Gastroesophageal sphincter (tissue), 4 donors: ENCODE results near the gene ELMO1. TPM values are rescaled to one million over a fixed set of nuclear protein-coding genes. Genes with fewer than 3 reads are reported as not detected.

Experiments used
- ATAC-seq: fragments of 150-250 bp; one replicate; pipeline ENCODE4 v1.9.1; 2016; ENCODE audit warnings: mild to moderate bottlenecking, moderate library complexity
- H3K27ac ChIP-seq, 4 donors: fragments of 200-600 bp; sonication (generic) in 3 of 4; 1 replicate in 3 of 4; 2 replicates in 1 of 4; pipeline ENCODE4 v1.5.1; 2016 to 2019
- H3K27me3 ChIP-seq: fragments of 200-600 bp; sonication (generic); one replicate; pipeline ENCODE4 v1.5.1; 2019
- H3K36me3 ChIP-seq, 2 donors: fragments of 200-600 bp; sonication (generic); one replicate each; pipeline ENCODE4 v1.5.1; 2019; ENCODE audit warnings: control low read depth in 1 of 2
- H3K4me1 ChIP-seq, 3 donors: fragments of 200-600 bp; sonication (generic); 1 replicate in 2 of 3; 2 replicates in 1 of 3; pipeline ENCODE4 v1.5.1; 2016 to 2019; ENCODE audit warnings: control low read depth in 2 of 3
- H3K4me3 ChIP-seq, 2 donors: fragments of 200-600 bp; sonication (generic); one replicate each; pipeline ENCODE4 v1.5.1; 2019; ENCODE audit warnings: mild to moderate bottlenecking in 1 of 2, moderate library complexity in 1 of 2
- H3K9me3 ChIP-seq, 3 donors: fragments of 200-600 bp; sonication (generic); one replicate each; pipeline ENCODE4 v1.5.1; 2017 to 2019; ENCODE audit warnings: control low read depth in 2 of 3
- CTCF ChIP-seq, 4 experiments: fragments of 200-600 bp in 2 of 4; fragments of 450-650 bp in 2 of 4; sonication (generic) in 1 of 4; IDR thresholded peaks; one replicate each; pipeline ENCODE4 v1.5.1; 2017 to 2019; ENCODE audit warnings: antibody characterized with exemption in 4 of 4, mild to moderate bottlenecking in 2 of 4, moderate library complexity in 2 of 4
- EP300 ChIP-seq: sonication (generic); formaldehyde crosslinking; IDR thresholded peaks from one replicate; pipeline ENCODE4 v1.6.1; 2017; ENCODE audit warnings: antibody characterized with exemption, mild to moderate bottlenecking
- POLR2A ChIP-seq, 2 donors: fragments of 450-650 bp; IDR thresholded peaks; one replicate each; pipeline ENCODE4 v1.6.1; 2017; ENCODE audit warnings: antibody characterized with exemption in 2 of 2, mild to moderate bottlenecking in 2 of 2, moderate library complexity in 1 of 2
- POLR2AphosphoS5 ChIP-seq: sonication (generic); formaldehyde crosslinking; IDR thresholded peaks from one replicate; pipeline ENCODE4 v1.6.1; 2017; ENCODE audit warnings: antibody characterized with exemption
- WGBS, 2 donors: methylation state at CpG; one replicate each; pipeline ENCODE4 v1.1.5; 2018; ENCODE audit warnings: low coverage in 1 of 2; 5-methylcytosine and 5-hydroxymethylcytosine counted together
- total RNA-seq, 4 donors: library from RNA; depleted of rRNA; stranded (reverse); fragments of >200 nt; gene quantifications; one replicate each; pipeline ENCODE4 v1.1.0, GENCODE V29; 2016

Gene ELMO1
- total RNA-seq, 4 donors from 2014 or later = 22.1 to 54.0 (median 42.7) TPM

DNA sequence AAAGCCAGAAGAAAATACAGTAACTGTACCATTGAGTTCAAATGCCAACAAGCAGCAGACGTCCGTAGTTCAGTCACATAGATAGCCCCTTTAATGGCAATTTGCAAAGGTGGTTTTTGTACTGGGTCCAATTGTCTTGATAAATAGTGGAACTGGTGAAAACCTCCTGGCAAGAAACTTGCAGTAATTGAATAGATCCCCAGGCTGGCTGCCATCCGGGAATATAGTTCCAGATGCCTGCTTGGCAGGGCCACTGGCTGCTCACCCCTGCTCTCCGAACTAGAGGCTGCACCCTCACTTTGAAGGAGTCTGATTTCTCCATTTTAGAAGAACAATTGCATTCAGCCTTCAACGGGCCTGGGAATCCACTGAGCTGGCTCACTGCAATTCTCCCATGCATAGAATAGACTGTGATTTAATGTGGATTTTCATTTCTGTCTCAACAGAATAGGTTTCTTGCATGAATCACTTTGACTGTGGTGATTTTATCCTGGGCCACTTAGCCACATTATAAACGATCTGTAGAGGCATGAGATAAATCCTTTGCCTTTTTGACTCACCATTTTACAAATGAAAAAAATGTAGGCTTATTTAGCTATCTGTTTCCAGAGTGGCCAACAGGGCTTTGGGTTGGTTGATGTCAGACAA is 35.9 kb upstream of the ELMO1 start:
- H3K9me3 ChIP-seq = no peaks in the 10 kb centered on the region
- H3K4me1 ChIP-seq = no peaks in the 10 kb centered on the region
- 60 to 72% methylated on average over 3 to 6 of the region's 6 CpGs for WGBS, 2 donors

DNA sequence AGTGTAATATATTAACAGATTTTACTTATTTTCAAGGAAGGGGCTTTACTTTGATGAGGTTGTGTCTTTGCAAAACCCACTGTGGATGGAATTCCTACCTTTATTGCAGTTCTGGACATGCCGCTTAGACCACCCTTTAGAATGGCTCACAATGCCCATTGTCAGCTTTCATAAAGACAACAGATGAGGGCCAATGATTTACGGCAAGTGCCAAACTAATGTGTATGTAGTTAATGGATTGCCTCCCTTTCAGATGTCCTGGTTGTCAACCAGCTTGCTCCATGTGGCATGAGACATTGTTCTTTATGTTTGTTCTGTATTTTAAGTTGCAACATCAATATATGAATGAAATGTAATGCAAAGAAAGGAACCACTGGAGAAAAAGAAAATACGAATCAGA is 35.0 kb upstream of the ELMO1 start:
- H3K4me1 ChIP-seq = no peaks in the 10 kb centered on the region
- TF ChIP-seq CTCF (IDR thresholded peaks at IDR 0.05) = no peak
- no peak for TF ChIP-seq POLR2AphosphoS5
- no peak for TF ChIP-seq POLR2A (IDR thresholded peaks at IDR 0.05)
- no peak for TF ChIP-seq EP300
- no peak overlapping the region for H3K27ac ChIP-seq
- 88 to 94% methylated on average over 2 to 3 of the region's 3 CpGs for WGBS, 2 donors
- H3K27me3 ChIP-seq = peaks cover 5% of the 10 kb centered on the region
- H3K9me3 ChIP-seq = no peaks in the 10 kb centered on the region
- H3K4me3 ChIP-seq = no peak overlapping the region
- no peak for ATAC-seq
- no peaks in the 10 kb centered on the region for H3K36me3 ChIP-seq

More for the DNA sequence above, 35.9 kb upstream of the ELMO1 start:
- Histone ChIP-seq H3K27me3 (peaks cover 5% of the 10 kb centered on the region), H3K27ac (no peak overlapping the region), H3K4me3 (no peak overlapping the region), H3K36me3 (no peaks in the 10 kb centered on the region)
- TF ChIP-seq POLR2AphosphoS5 = no peak
- TF ChIP-seq EP300 = no peak
- ATAC-seq = no peak

DNA sequence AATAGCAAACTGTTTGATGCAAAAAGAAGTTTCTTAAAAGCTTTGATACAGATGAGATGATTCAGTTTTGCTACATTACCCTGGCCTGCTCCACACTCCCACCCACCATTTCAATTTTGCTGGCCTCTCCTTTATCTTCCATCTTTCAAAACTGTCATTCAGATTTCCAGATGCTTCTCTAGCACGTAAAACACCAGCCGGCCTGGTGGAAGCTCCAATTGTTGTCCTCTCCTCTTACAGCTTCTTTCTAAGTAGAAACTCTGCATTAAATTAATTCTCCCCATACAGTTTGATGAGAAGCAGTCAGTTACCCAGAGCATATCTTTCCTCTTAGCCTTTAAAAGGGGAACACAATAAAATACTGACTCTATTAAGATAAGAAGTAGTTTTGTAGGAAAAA is 34.3 kb upstream of the ELMO1 start:
- Histone ChIP-seq H3K9me3 (no peaks in the 10 kb centered on the region), H3K27ac (no peak overlapping the region), H3K4me1 (no peaks in the 10 kb centered on the region), H3K4me3 (no peak overlapping the region), H3K36me3 (no peaks in the 10 kb centered on the region), H3K27me3 (peaks cover 5% of the 10 kb centered on the region)
- no peak for ATAC-seq
- TF ChIP-seq POLR2A (IDR thresholded peaks at IDR 0.05) = no peak
- TF ChIP-seq POLR2AphosphoS5 = no peak
- no peak for TF ChIP-seq EP300
- no peak for TF ChIP-seq CTCF (IDR thresholded peaks at IDR 0.05)
- WGBS, 2 donors = 54 to 87% methylated on average over 2 of the region's 2 CpGs

- H3K4me1 ChIP-seq = no peaks in the 10 kb centered on the region
- peaks cover 5% of the 10 kb centered on the region for H3K27me3 ChIP-seq
- TF ChIP-seq CTCF (IDR thresholded peaks at IDR 0.05) (no peak), POLR2AphosphoS5 (no peak), POLR2A (IDR thresholded peaks at IDR 0.05) (no peak), EP300 (no peak)
- 48 to 58% methylated on average over 1 of the region's 1 CpG for WGBS, 2 donors
- H3K27ac ChIP-seq = no peak overlapping the region
- H3K9me3 ChIP-seq = no peaks in the 10 kb centered on the region
- H3K36me3 ChIP-seq = no peaks in the 10 kb centered on the region
- no peak overlapping the region for H3K4me3 ChIP-seq
- no peak for ATAC-seq
These were observed 33.8 kb upstream of the ELMO1 start for GRCh38 chr7:37482505-37482904.

GRCh38 chr7:37481722-37482288 is 33.1 kb upstream of the ELMO1 start:
- Histone ChIP-seq H3K9me3 (no peaks in the 10 kb centered on the region), H3K36me3 (no peaks in the 10 kb centered on the region), H3K27ac (no peak overlapping the region), H3K27me3 (peaks cover 5% of the 10 kb centered on the region), H3K4me1 (no peaks in the 10 kb centered on the region), H3K4me3 (no peak overlapping the region)
- ATAC-seq = no peak
- 85 to 87% methylated on average over 5 of the region's 5 CpGs for WGBS, 2 donors
- TF ChIP-seq EP300 = no peak
- TF ChIP-seq POLR2A (IDR thresholded peaks at IDR 0.05) = no peak
- no peak for TF ChIP-seq POLR2AphosphoS5
- no peak for TF ChIP-seq CTCF (IDR thresholded peaks at IDR 0.05)
